K562 (cell line): ENCODE measurements around the gene EXOSC1. TPM values are rescaled to one million over a fixed set of nuclear protein-coding genes. Genes with fewer than 3 reads are reported as not detected.

Experiments
- ADNP ChIP-seq: fragments of 200-800 bp; sonication (Bioruptor generic); IDR thresholded peaks from 2 replicates; pipeline ENCODE4 v1.6.1; 2016; ENCODE audit warnings: missing genetic modification characterization, missing compliant biosample characterization
- BCOR ChIP-seq: fragments of 450-650 bp; IDR thresholded peaks from 2 replicates; pipeline ENCODE4 v1.6.1; 2016
- CBFA2T3 ChIP-seq: fragments of 450-650 bp; IDR thresholded peaks from 2 replicates; pipeline ENCODE4 v1.6.1; 2017
- CEBPZ ChIP-seq: fragments of 150-350 bp; IDR thresholded peaks from 2 replicates; pipeline ENCODE4 v1.6.1; 2014; ENCODE audit warnings: low read depth, mild to moderate bottlenecking, low read length, borderline replicate concordance
- CHD4 ChIP-seq: fragments of 200-600 bp; sonication (generic); IDR thresholded peaks from 3 replicates; pipeline ENCODE4 v1.6.1; 2012; ENCODE audit warnings: low read depth, mild to moderate bottlenecking, mixed read lengths, low read length, inconsistent platforms; ENCODE audit not compliant: insufficient read depth, insufficient replicate concordance, poor library complexity, severe bottlenecking
- DNMT1 ChIP-seq: fragments of 450-650 bp; IDR thresholded peaks from 2 replicates; pipeline ENCODE4 v1.6.1; 2016; ENCODE audit warnings: antibody characterized with exemption, mild to moderate bottlenecking
- EGR1 ChIP-seq: fragments of 450-650 bp; conservative IDR thresholded peaks from 2 replicates; pipeline ENCODE4 v1.6.1; 2017; ENCODE audit warnings: mild to moderate bottlenecking
- HMBOX1 ChIP-seq: sonication (generic); IDR thresholded peaks from 2 replicates; pipeline ENCODE4 v1.6.1; 2016
- HNRNPH1 ChIP-seq: fragments of 200-400 bp; formaldehyde crosslinking; optimal IDR thresholded peaks from 2 replicates; pipeline ENCODE3; 2017; ENCODE audit warnings: low read depth, mild to moderate bottlenecking, low read length, moderate library complexity
- NKRF ChIP-seq: fragments of 450-650 bp; IDR thresholded peaks from 2 replicates; pipeline ENCODE4 v1.6.1; 2016; ENCODE audit warnings: borderline replicate concordance
- POLR2H ChIP-seq: IDR thresholded peaks from 2 replicates; pipeline ENCODE4 v1.6.1; 2016; ENCODE audit warnings: missing genetic modification characterization, low read depth, mild to moderate bottlenecking, control low read depth, missing compliant biosample characterization, moderate library complexity
- SRSF9 ChIP-seq: fragments of 200-400 bp; formaldehyde crosslinking; IDR thresholded peaks from 2 replicates; pipeline ENCODE4 v1.6.1; 2017; ENCODE audit warnings: low read depth, low read length, borderline replicate concordance
- THAP7 ChIP-seq: fragments of 250-450 bp; sonication (Bioruptor Pico); IDR thresholded peaks from 2 replicates; pipeline ENCODE4 v1.5.0; 2021
- ZHX1 ChIP-seq: fragments of 150-350 bp; conservative IDR thresholded peaks from 2 replicates; pipeline ENCODE4 v1.6.1; 2014; ENCODE audit warnings: low read length
- ZNF23 ChIP-seq: fragments of 250-450 bp; sonication (Bioruptor Pico); IDR thresholded peaks from 2 replicates; pipeline ENCODE4 v1.4.0; 2020; ENCODE audit warnings: mild to moderate bottlenecking
- ZNF668 ChIP-seq: fragments of 250-450 bp; sonication (Bioruptor Pico); IDR thresholded peaks from 2 replicates; pipeline ENCODE4 v1.8.0; 2022; ENCODE audit warnings: mild to moderate bottlenecking, inconsistent platforms
- ZNF764 ChIP-seq: fragments of 250-450 bp; sonication (Bioruptor Pico); IDR thresholded peaks from 2 replicates; pipeline ENCODE4 v1.4.0; 2020; ENCODE audit warnings: low read depth, mild to moderate bottlenecking, moderate library complexity
- polyA plus RNA-seq, 8 experiments: library from polyadenylated mRNA; depleted of rRNA in 4 of 8; stranded (reverse) in 5 of 8; unstranded in 3 of 8; fragments of >200 nt; fragmentation: Nextera tagmentation in 2 of 8; fragmentation: Illumina TruSeq in 1 of 8; extraction: Ambion mirVana in 2 of 8; extraction: Trizol in 1 of 8; gene quantifications; 2 replicates each; pipeline versions ENCODE4 v1.2.1 to v1.2.3, GENCODE V29; 2011 to 2014; ENCODE audit warnings: inconsistent platforms in 1 of 8, missing spikeins in 1 of 8
- total RNA-seq, 7 experiments: library from RNA; depleted of rRNA in 6 of 7; stranded (reverse); fragments of >200 nt in 6 of 7; fragmentation: Illumina TruSeq in 2 of 7; extraction: Trizol in 2 of 7; gene quantifications; 2 replicates each; pipeline versions ENCODE4 v1.2.1 to v1.2.3, GENCODE V29; 2011 to 2021; ENCODE audit warnings: low replicate concordance in 1 of 7

EXOSC1 gene
- total and polyA plus RNA-seq, 9 of the 15 experiments (the other 6 are each of a cell fraction or from before 2014, with no cell fraction given), result 44.3 to 117 (median 67.0) TPM

GRCh38 chr10:97445722-97446639 lies at the start of gene EXOSC1, which contains the start of gene ZDHHC16 (continued):
- TF ChIP-seq CEBPZ (no peak), SRSF9 (no peak), NKRF (peak; percentile 51; the same call in 1 of the 2 replicates), BCOR (no peak), DNMT1 (no peak), EGR1 (peak; percentile 97), ZNF668 (CRISPR knock-in tag) (no peak), HNRNPH1 (no peak), ZHX1 (no peak), POLR2H (tag) (no peak), THAP7 (CRISPR knock-in tag) (no peak), CBFA2T3 (no peak), ZNF23 (CRISPR knock-in tag) (no peak), CHD4 (no peak), ZNF764 (CRISPR knock-in tag) (no peak), HMBOX1 (no peak), ADNP (no peak)
